GM18861 (cell line): ENCODE results near the gene AHSG.
A peak's percentile ranks its signal among the peaks of the same experiment; 100 is the strongest.
"Not testable (repeated sequence)": the region's sequence is repeated elsewhere in the genome, so short reads cannot be mapped to it uniquely, and the experiment has no call there.

ENCODE experiments used
- ATAC-seq: cut with Tn5 transposase; IDR thresholded peaks from one replicate; pipeline ENCODE4 v1.9.1; 2021; ENCODE audit not compliant: unreplicated experiment

Gene AHSG, protein sequence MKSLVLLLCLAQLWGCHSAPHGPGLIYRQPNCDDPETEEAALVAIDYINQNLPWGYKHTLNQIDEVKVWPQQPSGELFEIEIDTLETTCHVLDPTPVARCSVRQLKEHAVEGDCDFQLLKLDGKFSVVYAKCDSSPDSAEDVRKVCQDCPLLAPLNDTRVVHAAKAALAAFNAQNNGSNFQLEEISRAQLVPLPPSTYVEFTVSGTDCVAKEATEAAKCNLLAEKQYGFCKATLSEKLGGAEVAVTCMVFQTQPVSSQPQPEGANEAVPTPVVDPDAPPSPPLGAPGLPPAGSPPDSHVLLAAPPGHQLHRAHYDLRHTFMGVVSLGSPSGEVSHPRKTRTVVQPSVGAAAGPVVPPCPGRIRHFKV

DNA sequence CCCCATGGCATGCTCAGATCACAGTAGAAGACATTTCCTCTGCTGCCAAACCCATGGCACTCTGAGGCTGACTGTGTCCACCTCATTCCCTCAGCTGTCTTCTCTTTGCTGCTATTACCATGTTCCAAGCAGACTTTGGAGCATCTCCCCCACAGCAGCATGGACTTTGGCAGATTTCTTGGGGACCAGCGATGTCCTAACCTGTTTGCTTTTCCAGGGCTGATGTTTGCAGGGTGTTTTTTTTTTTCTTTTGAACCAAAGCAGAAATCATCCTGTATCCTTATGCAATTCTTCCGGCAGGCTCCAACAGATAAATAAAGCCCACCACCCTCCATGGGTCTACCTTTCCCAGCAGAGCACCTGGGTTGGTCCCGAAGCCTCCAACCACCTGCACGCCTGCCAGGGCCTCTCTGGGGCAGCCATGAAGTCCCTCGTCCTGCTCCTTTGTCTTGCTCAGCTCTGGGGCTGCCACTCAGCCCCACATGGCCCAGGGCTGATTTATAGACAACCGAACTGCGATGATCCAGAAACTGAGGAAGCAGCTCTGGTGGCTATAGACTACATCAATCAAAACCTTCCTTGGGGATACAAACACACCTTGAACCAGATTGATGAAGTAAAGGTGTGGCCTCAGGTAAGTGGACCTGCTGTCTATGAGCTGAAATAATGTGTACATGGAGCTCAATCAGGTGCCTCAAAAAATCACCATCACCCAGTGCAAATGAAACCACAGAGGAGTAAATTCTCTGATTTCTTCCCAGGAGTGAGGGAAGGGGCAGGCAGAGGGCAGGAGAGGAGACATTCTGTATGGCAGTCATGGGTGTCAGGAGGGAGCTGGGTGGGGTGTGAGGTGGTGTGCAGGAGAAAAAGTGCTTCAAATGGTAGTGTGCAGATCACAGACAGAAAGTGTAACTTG, at the start of gene AHSG:
TSS of gene AHSG (plus strand) at position 340 of the 916 bp plus-strand sequence. CDS start at position 422, 82 bp downstream.
- no peak for ATAC-seq

DNA sequence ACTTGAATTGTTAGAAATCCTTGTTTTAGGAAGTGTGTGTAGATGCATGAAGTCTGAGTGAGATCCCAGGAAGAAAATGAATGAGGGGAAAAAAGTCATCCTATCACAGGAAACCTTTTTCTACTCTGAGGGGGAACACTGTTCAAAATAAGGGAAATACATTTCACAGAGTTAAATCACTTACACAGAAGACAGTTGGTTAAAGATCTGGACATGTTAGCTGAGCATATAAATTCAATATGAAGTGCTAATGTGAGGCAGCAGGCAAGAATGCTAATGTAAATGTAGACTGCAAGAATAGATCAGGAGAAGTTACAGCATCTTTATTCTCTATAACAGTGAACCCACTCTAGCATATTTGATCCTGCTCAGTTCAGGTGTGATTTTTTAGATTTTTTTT, 48.3 kb upstream of the AHSG start:
- ATAC-seq, result no peak

DNA sequence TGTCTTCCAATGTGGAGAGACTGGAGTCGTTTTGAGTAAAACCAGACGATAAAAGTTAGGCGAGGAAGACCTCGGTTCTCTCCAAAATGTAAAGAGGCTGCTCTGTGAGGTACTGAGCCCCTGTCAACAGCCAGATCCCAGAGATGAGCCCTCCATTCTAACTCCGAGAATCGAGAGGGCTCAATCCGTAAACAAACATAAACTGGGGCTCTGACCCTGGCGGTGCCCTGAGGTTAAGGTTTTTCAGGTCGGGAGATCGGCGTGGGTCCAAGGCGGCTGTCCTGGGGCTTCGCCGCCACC, 46.1 kb upstream of the AHSG start:
- ATAC-seq, result no peak

DNA sequence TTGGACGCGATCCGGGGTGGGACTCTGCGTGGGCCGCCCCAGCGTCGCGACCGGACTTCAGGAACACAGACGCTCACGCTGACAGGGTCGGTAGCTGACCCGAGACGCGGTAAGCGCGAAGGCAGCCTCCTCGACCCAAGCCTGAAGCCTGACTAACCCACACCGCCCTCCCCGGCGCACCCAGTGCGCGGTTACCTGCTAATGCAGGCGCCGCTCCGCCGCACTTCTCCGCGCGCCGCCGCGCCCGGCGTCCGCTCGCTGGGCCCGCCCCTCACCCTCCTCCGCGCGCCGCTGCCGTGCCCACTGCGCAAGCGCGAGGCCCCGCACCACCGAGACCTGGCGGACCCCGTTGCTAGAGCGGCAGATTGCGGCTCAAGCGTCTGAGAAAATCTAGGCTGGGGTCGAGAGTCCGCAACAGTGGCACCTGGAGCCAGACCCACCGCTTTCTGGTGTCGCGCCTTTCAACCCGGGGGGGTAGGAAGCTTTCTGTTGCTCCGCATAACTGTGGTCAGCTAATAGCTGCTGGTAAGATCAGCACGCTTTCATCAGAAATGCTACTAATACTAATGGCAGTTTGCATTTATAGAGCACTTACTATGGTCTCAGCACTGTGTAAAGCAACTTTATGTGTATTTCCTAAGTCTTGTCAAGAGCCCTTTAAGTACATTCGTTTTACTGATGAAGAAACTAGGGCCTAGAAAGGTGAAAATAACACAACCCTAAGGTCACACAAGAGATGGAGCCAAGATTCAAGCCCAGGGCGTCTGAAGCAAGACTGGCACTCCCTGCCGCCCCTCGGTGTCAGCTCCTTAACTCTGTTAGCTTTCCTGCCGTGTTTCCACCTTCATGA, 45.6 kb upstream of the AHSG start, which contains the start of gene TBCCD1:
TSS of gene TBCCD1 (minus strand) at position 268 of the 850 bp plus-strand sequence. CDS start 3,010 bp downstream, outside the sequence.
- peak; percentile 42 for ATAC-seq

GRCh38 chr3:186569361-186569760, 43.5 kb upstream of the AHSG start:
- ATAC-seq, result not testable (repeated sequence)

DNA sequence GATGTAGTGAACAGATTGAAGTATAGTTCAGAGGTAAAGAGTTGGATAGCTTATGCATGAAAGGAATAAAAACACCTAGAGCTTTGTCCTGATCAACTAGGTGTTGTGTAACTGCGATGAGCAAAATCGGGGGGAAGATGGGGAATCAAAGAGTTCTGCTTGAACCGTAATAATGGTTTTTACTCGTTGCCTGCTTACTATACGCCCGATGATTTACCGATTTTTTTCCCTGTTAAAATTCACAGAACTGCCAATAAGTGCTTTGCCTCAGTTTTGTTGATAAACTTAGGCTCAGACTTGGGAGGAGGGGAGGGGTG, 43.1 kb upstream of the AHSG start:
- ATAC-seq, result no peak

GRCh38 chr3:186570096-186570940, 42.5 kb upstream of the AHSG start, which contains the start of gene DNAJB11:
DNAJB11 (plus strand) TSS chr3:186570720; CDS start chr3:186570898, 178 bp downstream.
- peak; percentile 85 for ATAC-seq

DNA sequence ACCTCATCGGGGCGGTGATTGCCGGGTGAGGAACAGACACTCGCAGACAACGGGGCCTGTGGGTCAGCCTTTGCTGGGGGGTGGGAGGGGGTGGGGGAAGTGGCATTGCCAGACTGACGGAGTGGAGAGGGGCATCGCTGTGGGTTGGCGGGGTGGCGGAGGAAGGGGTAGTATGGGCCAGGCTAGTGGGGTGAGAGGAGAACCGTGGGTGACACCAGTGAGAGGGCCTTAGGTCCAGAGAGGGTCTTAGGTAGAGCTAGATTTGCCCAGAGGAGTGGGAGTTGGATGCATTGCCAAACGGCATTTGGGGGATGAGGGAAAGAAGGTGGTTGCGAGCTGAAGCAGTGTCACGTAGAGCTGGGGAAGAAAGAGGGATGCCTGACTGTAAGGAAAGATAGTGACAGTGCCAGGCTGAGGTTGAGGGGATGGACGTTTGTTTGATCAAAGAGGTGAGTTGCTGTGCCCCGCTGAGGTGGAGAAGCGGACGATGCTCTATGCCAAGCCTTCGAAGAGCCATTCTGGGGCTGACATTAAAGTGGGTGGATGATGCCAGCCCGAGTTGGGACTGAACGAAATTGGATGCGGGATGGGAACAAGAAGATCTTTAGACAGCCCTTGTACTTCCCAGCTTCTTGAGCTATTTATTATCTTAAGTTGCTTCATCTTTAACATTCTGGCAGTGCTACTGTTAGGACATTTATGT, 41.8 kb upstream of the AHSG start:
- ATAC-seq, result no peak

DNA sequence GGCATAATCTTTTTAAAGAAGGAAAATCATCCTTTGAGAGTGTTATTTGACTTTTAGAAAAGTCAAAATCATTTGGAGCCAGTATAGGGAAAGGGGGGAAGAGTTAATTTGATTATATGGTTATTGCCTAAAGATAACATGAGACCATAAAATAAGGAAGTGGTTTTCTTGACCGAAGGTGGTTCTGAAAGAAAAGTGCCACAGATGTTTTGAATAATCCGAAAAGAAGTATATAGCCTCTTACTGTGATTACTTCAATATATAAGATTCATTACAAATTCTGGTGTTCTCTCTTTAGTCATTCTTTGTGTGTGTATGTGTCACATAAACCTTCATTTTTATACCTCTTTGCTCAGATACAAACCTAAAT, 41.2 kb upstream of the AHSG start:
- ATAC-seq, result no peak

GRCh38 chr3:186577521-186577920, 35.3 kb upstream of the AHSG start:
- ATAC-seq, result no peak

- ATAC-seq, result no peak
Measured at GRCh38 chr3:186580785-186581184, 32.1 kb upstream of the AHSG start.

- no peak for ATAC-seq
Measured at GRCh38 chr3:186582541-186582940, 30.3 kb upstream of the AHSG start.

DNA sequence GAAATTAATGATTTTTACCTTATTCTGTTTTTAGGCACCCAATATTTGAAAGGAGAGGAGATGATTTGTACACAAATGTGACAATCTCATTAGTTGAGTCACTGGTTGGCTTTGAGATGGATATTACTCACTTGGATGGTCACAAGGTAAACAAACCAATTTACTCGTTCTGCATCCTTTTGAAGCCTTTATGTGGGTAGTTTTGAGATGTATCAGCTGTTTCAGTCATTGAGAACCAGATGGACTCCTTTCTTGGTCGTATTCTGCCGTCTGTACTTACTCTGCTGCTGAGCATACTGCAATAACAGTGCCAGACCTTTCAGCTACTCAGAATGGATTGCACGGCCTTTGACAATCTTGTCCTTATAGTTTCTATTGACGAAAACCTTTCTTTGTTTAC, 29.0 kb upstream of the AHSG start:
- ATAC-seq, result no peak

DNA sequence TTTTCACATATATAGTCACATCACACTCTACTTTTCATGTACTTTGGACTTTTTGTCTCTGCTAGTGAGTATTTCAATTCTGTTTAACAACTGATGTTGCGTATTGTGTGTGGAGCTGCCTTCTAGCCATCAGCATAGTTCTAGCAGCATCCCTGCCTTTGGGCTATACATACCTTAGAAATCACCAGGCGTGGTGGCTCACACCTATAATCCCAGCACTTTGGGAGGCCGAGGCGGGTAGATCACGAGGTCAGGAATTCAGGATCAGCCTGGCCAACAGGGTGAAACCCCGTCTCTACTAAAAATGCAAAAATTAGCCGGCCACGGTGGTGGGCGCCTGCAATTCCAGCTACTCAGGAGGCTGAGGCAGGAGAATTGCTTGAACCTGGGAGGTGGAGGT, 26.6 kb upstream of the AHSG start:
- not testable (repeated sequence) for ATAC-seq

GRCh38 chr3:186587183-186587582, 25.7 kb upstream of the AHSG start:
- ATAC-seq, result no peak

GRCh38 chr3:186588632-186589031, 24.2 kb upstream of the AHSG start:
- no peak for ATAC-seq

DNA sequence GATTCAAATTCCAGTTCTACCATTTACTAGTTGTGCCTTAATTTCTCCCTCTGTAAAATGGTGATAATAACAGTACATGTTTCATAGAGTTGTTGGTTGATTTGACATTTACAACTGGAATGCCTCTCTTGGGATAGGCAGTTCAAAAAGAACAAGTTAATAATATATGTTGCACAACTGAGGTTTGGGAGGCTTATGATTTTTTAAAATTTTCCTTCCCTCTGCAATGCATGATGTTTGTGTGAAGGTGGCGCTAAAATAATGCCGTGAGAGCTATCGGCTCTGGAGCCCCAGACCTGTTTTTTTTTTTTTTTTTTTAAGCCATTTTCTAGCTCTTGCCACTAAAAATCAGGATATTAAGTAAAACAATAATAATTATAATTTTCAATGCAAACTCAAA, 23.7 kb upstream of the AHSG start:
- no peak for ATAC-seq

DNA sequence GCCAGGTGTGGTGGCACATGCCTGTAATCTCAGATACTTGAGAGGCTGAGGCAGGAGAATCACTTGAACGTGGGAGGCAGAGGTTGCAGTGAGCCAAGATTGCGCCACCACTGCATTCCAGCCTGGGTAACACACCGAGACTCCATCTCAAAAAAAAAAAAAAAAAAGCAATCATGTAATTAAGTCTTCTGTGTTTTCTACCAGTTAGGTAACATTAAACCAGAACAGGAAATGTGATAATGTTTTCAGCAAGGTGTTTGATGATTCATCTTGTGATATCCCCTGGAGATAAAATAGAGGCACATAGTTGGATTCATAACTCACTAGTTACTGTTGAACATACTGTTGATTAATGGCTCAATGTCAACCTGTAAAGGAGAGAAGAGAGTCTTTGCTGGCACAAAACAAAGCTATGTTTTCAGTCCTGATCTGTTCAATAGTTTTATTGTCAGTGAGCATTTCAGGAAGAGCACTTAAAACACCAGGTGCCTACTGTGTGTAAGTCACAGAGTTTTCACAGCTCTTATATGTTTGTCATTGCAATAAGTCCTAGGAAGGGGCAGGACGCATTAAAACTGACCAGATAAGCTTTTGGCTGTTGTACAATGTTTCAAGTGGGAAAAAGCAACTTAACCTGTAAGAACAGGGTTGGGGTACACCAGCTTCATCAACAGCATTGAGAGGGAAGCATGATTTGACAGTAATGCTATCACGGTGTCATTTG, 22.8 kb upstream of the AHSG start:
- ATAC-seq, result no peak
